Activated CD8-positive, alpha-beta memory T cell treated with anti-CD3 and anti-CD28 coated beads for 36 hours (primary cell): Measurements from ENCODE around the gene COG7. TPM values are rescaled to one million over a fixed set of nuclear protein-coding genes. Genes with fewer than 3 reads are reported as not detected.
"Not testable (repeated sequence)": the region's sequence is repeated elsewhere in the genome, so short reads cannot be mapped to it uniquely, and the experiment has no call there.

Experiments
- CTCF ChIA-PET: fragments of 350-600 bp; sonication (Branson Sonifier 250); formaldehyde crosslinking; loops from one replicate; lab custom pipeline; 2021; ENCODE audit warnings: antibody characterized with exemption; lab: Charles Lee
- POLR2A ChIA-PET: fragments of 350-600 bp; sonication (Branson Sonifier 250); formaldehyde crosslinking; loops from one replicate; lab custom pipeline; 2021; ENCODE audit warnings: antibody characterized with exemption; lab: Charles Lee
- total RNA-seq, 2 experiments: library from RNA; stranded (reverse); gene quantifications; one replicate each; pipeline ENCODE4 v1.2.3, GENCODE V29; 2021

COG7 gene
- total RNA-seq, 2 experiments from 2014 or later: 16.5 to 18.3 TPM

DNA sequence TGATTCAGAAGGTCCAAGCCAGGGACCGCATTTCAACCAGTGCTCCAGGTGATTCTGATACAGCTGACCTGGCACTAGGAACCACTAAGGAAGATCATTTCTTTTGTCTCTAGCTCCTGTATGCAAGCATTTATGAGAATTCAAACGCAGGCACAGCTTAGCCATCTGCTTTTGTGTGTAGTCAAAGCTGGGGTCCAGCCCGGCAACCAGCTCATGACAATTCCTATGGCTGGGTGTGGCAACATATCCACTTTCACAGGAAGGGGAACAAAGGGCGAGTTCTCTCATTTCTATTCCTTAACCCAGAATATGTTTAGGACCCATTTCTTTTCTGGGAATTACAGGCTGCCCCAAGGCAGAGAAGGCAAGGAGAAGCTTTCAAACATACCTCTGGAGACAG is 27.3 kb upstream of the COG7 start:
- CTCF ChIA-PET: interaction anchor here (1.2 kb wide), 1 partner anchor 9 kb away, joined by 3 read pairs; no protein-coding TSS in a partner anchor
- POLR2A ChIA-PET: no interaction called here

- POLR2A ChIA-PET: no interaction called here
Measured at GRCh38 chr16:23479138-23479537, 26.1 kb upstream of the COG7 start.

GRCh38 chr16:23478566-23478965 is 25.6 kb upstream of the COG7 start:
- ChIA-PET CTCF (no interaction called here), POLR2A (no interaction called here)

More at GRCh38 chr16:23479138-23479537, 26.1 kb upstream of the COG7 start:
- CTCF ChIA-PET: no interaction called here

DNA sequence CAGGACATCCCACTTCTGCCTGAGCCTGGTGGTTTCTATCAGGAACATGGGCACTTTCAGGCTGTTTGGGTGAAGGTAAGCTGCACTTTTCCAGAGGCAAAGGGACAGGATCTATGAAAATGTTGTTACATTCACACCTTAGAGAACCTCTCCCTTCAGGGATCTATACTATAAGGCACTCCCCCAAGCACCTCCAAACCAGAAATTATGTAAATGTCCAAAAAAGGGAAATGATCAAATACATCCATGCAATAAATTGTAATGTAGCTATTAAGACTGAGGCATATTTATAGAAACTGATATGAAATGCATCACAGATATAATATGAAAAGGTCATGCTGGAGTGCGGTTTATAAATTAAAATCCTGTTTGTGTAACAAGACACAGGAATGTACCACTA is 23.3 kb upstream of the COG7 start:
- ChIA-PET POLR2A (no interaction called here), CTCF (interaction anchor here (1.0 kb wide), 1 partner anchor 41 kb away, joined by 4 read pairs; no protein-coding TSS in a partner anchor)

- POLR2A ChIA-PET: no interaction called here
- CTCF ChIA-PET: no interaction called here
Measured at GRCh38 chr16:23469814-23470213, 16.8 kb upstream of the COG7 start.

DNA sequence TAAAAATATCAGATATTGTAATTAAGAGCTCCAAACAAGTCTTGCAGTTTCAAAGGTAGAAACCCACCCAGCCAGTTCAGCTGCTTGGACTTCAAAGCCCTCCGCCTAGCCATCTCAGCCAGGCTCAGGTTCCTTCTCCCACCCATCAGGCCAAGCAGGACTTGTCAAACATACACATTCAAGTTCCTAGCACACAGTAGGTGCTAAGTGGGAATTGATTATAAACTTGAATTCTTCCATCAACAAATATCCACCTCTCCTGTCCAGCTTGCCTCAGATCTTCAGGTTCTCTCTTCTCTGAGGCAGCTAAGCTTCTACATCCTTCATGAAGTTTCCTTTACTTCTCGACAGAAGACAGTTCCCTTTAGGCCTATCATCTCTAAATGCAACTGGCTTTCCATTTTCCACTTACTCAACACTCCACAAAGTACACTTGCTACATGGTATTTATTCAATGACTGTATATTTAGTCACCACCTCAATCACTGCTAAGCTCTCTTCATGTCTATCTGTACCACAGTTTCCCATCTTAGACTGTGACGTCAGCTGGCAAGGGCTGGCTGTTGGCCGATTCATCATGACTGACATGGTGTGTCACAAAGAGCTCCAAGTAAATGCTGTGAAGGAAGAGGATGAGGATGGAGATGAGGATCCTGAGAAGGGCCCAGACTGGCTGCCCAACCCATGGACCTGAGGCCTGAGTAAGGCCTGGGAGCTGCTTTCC is 13.3 kb upstream of the COG7 start:
- ChIA-PET CTCF (no interaction called here), POLR2A (interaction anchor here (0.6 kb wide), 1 partner anchor 25 kb away, joined by 3 read pairs; no protein-coding TSS in a partner anchor)

GRCh38 chr16:23465179-23465578 is 12.2 kb upstream of the COG7 start:
- POLR2A ChIA-PET: no interaction called here
- CTCF ChIA-PET: no interaction called here

DNA sequence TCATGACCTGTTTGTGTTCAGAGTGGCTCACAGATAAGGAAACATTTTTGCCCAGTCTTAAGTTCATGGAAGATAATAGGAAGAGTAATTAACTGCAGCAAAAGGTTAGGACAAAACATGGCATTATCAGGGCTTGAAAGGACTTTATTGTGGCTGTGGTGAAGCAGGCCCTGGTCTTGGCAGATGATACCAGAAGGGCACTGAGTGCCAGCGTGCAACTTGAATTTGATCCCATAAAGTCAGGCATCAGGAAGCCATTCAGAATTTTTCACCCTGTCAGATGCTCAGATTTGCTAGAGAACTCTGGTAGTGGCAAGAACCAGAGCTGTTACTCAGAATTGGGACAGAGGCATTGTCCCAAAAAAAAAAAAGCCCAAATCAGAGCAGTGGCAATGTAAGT is 11.2 kb upstream of the COG7 start:
- ChIA-PET CTCF (no interaction called here), POLR2A (no interaction called here)

DNA sequence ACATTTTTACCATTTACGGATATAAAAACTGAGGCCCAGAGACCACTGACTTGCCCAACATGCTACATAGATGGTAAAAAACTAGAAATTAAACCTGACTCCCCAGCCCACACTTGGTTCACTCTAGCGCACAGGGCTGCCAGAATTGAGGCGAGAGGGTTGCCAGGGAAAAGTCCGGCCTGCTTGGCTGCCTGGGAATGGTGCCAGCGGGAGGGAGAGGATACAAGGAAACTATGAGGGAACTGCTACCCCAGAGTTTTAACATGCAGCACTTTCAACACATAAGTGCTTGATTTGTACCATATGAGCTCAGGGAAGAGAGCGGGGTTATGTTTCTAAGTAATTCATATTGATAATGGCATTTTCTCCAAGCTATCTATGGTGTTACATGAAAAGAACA is 10.0 kb upstream of the COG7 start:
- POLR2A ChIA-PET, CTCF ChIA-PET: not testable (repeated sequence)

GRCh38 chr16:23453338-23454052 is 506 bp upstream of the COG7 start:
- CTCF ChIA-PET: interaction anchor here (1.2 to 2.9 kb wide), 2 partner anchors 18 to 274 kb away, joined by 3 to 15 read pairs; no protein-coding TSS in a partner anchor
- POLR2A ChIA-PET: no interaction called here

DNA sequence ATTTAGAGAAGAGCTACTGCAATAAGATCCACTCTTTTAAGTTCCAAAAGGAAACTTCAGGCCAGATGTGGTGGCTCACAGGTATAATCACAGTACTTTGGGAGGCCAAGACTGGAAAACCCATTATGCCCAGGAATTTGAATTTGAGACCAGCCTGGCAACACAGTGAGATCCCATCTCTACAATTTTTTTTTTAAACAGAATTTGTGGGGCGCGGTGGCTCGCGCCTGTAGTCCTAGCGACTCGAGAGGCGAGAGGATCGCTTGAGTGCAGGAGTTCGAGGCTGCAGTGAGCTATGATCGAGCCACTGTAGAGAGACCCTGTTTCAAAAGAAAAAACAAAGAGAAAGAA is 793 bp downstream of the COG7 start:
- ChIA-PET POLR2A (no interaction called here), CTCF (interaction anchor here (0.5 to 2.9 kb wide), 3 partner anchors 17 to 275 kb away, joined by 3 to 15 read pairs (median 3); no protein-coding TSS in a partner anchor)

DNA sequence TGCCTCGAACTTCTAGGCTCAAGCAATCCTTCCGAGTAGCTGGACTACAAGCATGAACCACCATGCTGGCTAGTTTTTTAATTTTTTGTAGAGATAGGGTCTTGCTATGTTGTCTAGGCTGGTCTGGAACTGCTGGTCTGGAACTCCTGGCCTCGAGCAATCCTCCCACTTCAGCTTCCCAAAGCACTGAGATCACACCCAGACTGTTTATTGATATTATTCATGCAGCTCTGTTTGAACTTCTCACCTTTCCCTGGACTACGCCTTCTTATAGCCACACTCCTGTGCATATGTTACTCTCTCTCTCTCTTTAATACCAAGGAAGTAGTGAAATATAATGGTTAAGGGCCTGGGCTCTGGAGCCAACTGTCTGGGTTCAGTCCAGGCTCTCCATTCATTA is 4.6 kb downstream of the COG7 start:
- POLR2A ChIA-PET: no interaction called here
- CTCF ChIA-PET: no interaction called here

- CTCF ChIA-PET: interaction anchor here (1.7 kb wide), 1 partner anchor 377 kb away, joined by 3 read pairs; no protein-coding TSS in a partner anchor
- POLR2A ChIA-PET: not testable (repeated sequence)
Measured at GRCh38 chr16:23437542-23437941, 15.4 kb downstream of the COG7 start.

GRCh38 chr16:23436951-23437350 is 16.0 kb downstream of the COG7 start:
- CTCF ChIA-PET: interaction anchor here (1.7 to 3.1 kb wide), 2 partner anchors 15 to 376 kb away, joined by 3 to 15 read pairs; partner anchors contain the start of gene COG7
- POLR2A ChIA-PET: no interaction called here

DNA sequence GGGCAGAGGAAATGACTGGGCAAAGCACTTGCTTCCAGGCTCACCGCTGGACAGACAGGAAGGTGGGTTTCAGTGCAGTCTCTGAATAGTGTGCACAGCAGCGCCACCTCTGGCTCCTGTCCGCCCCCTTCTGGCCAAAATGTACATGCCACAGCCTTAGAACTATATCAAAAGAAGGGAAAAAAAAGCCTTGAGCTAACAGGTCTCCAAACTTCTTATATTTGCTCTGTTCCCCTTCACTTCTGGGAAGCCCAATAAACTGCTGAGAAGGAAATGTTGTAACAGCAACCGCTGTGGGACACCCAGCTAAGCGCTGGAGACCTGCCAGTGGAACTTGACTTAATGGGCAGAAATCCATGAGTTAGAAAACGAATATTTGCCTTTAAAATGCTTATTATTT is 17.5 kb downstream of the COG7 start:
- POLR2A ChIA-PET: no interaction called here

GRCh38 chr16:23434380-23434779 is 18.6 kb downstream of the COG7 start:
- CTCF ChIA-PET: interaction anchor here (0.7 to 3.1 kb wide), 14 partner anchors 8 to 367 kb away, joined by 3 to 15 read pairs (median 3); partner anchors contain the start of genes COG7 and SCNN1G
- POLR2A ChIA-PET: no interaction called here

More for the DNA sequence above, 17.5 kb downstream of the COG7 start:
- CTCF ChIA-PET: interaction anchor here (0.8 to 3.1 kb wide), 11 partner anchors 12 to 254 kb away, joined by 3 to 15 read pairs (median 4); partner anchors contain the start of genes COG7 and SCNN1G

GRCh38 chr16:23433261-23433920 is 19.6 kb downstream of the COG7 start:
- CTCF ChIA-PET: interaction anchor here (0.5 to 3.1 kb wide), 11 partner anchors 7 to 531 kb away, joined by 3 to 15 read pairs (median 4); partner anchors contain the start of genes COG7 and SCNN1G
- POLR2A ChIA-PET: no interaction called here

DNA sequence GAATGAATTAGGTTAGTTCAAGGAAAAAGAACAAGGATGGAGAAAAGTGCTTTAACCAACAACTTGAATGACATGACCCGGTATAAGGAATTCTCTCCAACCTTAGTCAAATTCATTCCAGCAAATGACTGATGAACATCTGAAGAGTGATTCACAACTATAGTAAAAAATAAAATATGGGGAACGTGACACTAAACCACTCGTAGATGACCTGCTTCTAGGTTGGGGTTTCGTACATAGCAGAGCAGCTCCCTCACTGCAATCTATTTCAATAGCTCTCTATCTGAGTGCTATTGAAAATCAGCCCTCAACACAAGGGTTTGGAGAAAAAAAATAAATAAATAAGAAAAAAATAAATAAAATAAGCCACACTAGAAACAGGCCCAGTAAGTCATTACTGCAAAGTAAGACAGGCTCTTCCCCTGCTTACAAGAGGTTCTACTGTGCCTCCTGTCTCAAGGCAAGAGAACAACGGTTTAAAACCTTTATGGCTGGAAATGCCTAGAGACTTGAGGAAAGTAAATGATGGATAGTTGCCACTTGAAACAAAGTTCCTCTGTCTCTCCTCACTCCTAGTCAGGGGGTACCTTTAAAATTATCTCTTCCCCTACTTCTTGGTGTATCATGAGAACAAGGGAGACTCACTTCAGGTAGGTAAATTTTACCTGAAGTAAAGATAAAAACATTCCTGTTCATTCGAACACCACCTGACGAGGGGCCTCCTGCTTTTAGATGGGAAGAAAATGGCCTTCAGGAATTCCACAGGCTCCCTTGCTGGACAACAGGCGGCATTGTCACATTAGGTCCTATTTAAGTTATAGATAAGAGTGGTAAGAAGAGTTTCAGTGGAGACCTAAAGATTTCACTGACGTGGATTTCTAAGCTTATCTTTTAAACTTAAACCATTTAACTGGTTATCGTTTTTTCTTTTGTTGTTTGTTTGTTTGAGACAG is 20.5 kb downstream of the COG7 start:
- POLR2A ChIA-PET: no interaction called here
- CTCF ChIA-PET: interaction anchor here (1.1 to 2.0 kb wide), 3 partner anchors 8 to 251 kb away, joined by 3 to 9 read pairs (median 4); no protein-coding TSS in a partner anchor
